Mesenchymal stem cell (in vitro differentiated cells and primary cell): ENCODE measurements around the gene PLXNA2.

Experiments used
- DNase-seq: peaks from one replicate; pipeline ENCODE4 v3.0.0-alpha.2; 2013
- H2AFZ ChIP-seq: one replicate; pipeline ENCODE4 v1.6.1; 2013; ENCODE audit warnings: low read depth, mild to moderate bottlenecking, control low read depth, inconsistent platforms, low read length, moderate library complexity
- H2AK5ac ChIP-seq: 2 replicates; pipeline ENCODE4 v1.6.1; 2013; ENCODE audit warnings: low read length, moderate library complexity, mild to moderate bottlenecking, inconsistent platforms; ENCODE audit not compliant: severe bottlenecking
- H2BK120ac ChIP-seq: one replicate; pipeline ENCODE4 v1.6.1; 2013; ENCODE audit warnings: low read depth, mild to moderate bottlenecking, inconsistent platforms, low read length, moderate library complexity
- H2BK12ac ChIP-seq, 2 experiments: one replicate each; pipeline ENCODE4 v1.6.1; 2013; ENCODE audit warnings: inconsistent platforms in 2 of 2, low read length in 2 of 2, mild to moderate bottlenecking in 2 of 2, moderate library complexity in 2 of 2, control low read depth in 1 of 2
- H2BK15ac ChIP-seq: one replicate; pipeline ENCODE4 v1.6.1; 2013; ENCODE audit warnings: mild to moderate bottlenecking, low read depth, inconsistent platforms; ENCODE audit not compliant: poor library complexity, severe bottlenecking
- H2BK5ac ChIP-seq: 2 replicates; pipeline ENCODE4 v1.6.1; 2013; ENCODE audit warnings: low read depth, mild to moderate bottlenecking, low read length, control low read depth, inconsistent platforms; ENCODE audit not compliant: poor library complexity, severe bottlenecking
- H3K14ac ChIP-seq, 2 experiments: one replicate each; pipeline ENCODE4 v1.6.1; 2013; ENCODE audit warnings: inconsistent platforms in 2 of 2, low read length in 2 of 2, control low read depth in 1 of 2, mild to moderate bottlenecking in 1 of 2, moderate library complexity in 1 of 2
- H3K18ac ChIP-seq, 2 experiments: one replicate each; pipeline ENCODE4 v1.6.1; 2013; ENCODE audit warnings: inconsistent platforms in 2 of 2, low read length in 2 of 2, control low read depth in 1 of 2, low read depth in 1 of 2, mild to moderate bottlenecking in 1 of 2
- H3K23ac ChIP-seq, 2 experiments: one replicate each; pipeline ENCODE4 v1.6.1; 2013; ENCODE audit warnings: inconsistent platforms in 2 of 2, low read length in 2 of 2, mild to moderate bottlenecking in 2 of 2, moderate library complexity in 2 of 2, control low read depth in 1 of 2
- H3K27ac ChIP-seq: 2 replicates; pipeline ENCODE4 v1.5.1; 2013; ENCODE audit warnings: mild to moderate bottlenecking, moderate library complexity, low read length, control low read depth, inconsistent platforms; ENCODE audit not compliant: poor library complexity, severe bottlenecking
- H3K27me3 ChIP-seq, 2 experiments: 2 replicates each; pipeline versions ENCODE4 v1.6.1 to v1.7.0; 2013; ENCODE audit warnings: low read length in 2 of 2, mild to moderate bottlenecking in 2 of 2, moderate library complexity in 2 of 2, control low read depth in 1 of 2, inconsistent platforms in 1 of 2; ENCODE audit not compliant: control insufficient read depth in 1 of 2, insufficient read depth in 1 of 2
- H3K36me3 ChIP-seq, 2 experiments: 2 replicates each; pipeline versions ENCODE4 v1.6.1 to v1.7.0; 2013; ENCODE audit warnings: low read length in 2 of 2, control low read depth in 1 of 2, inconsistent platforms in 1 of 2, low read depth in 1 of 2, mild to moderate bottlenecking in 1 of 2; ENCODE audit not compliant: insufficient read depth in 2 of 2, control insufficient read depth in 1 of 2
- H3K4ac ChIP-seq, 2 experiments: one replicate each; pipeline ENCODE4 v1.6.1; 2013; ENCODE audit warnings: inconsistent platforms in 2 of 2, low read length in 2 of 2, mild to moderate bottlenecking in 2 of 2, moderate library complexity in 2 of 2, control low read depth in 1 of 2, low read depth in 1 of 2
- H3K4me1 ChIP-seq: 2 replicates; pipeline ENCODE4 v1.6.1; 2013; ENCODE audit warnings: low read depth, low read length, control low read depth; ENCODE audit not compliant: control insufficient read depth, insufficient read depth
- H3K4me2 ChIP-seq: 2 replicates; pipeline ENCODE4 v1.6.1; 2013; ENCODE audit warnings: low read length, mild to moderate bottlenecking, inconsistent platforms; ENCODE audit not compliant: poor library complexity, severe bottlenecking
- H3K4me3 ChIP-seq, 2 experiments: 2 replicates each; pipeline versions ENCODE4 v1.5.1 to v1.7.0; 2013; ENCODE audit warnings: low read length in 2 of 2, mild to moderate bottlenecking in 2 of 2, control low read depth in 1 of 2, low read depth in 1 of 2; ENCODE audit not compliant: insufficient read depth in 1 of 2
- H3K79me1 ChIP-seq: replicated peaks from 2 replicates; pipeline ENCODE4 v1.6.1; 2013; ENCODE audit warnings: mild to moderate bottlenecking, control low read depth, low read length, inconsistent platforms; ENCODE audit not compliant: poor library complexity, severe bottlenecking
- H3K9ac ChIP-seq: 2 replicates; pipeline ENCODE4 v1.7.0; 2013; ENCODE audit warnings: mild to moderate bottlenecking, low read length, moderate library complexity
- H3K9me3 ChIP-seq: 2 replicates; pipeline ENCODE4 v1.7.0; 2013; ENCODE audit warnings: mild to moderate bottlenecking, low read length; ENCODE audit not compliant: control insufficient read depth
- H4K8ac ChIP-seq: one replicate; pipeline ENCODE4 v1.6.1; 2013; ENCODE audit warnings: inconsistent platforms, mild to moderate bottlenecking, low read length, moderate library complexity
- H4K91ac ChIP-seq: one replicate; pipeline ENCODE4 v1.6.1; 2013; ENCODE audit warnings: mild to moderate bottlenecking, low read length, inconsistent platforms
- WGBS: methylation state at CpG from one replicate; pipeline ENCODE4 v1.1.7; 2013; ENCODE audit warnings: mixed read lengths; 5-methylcytosine and 5-hydroxymethylcytosine counted together

Gene PLXNA2

DNA sequence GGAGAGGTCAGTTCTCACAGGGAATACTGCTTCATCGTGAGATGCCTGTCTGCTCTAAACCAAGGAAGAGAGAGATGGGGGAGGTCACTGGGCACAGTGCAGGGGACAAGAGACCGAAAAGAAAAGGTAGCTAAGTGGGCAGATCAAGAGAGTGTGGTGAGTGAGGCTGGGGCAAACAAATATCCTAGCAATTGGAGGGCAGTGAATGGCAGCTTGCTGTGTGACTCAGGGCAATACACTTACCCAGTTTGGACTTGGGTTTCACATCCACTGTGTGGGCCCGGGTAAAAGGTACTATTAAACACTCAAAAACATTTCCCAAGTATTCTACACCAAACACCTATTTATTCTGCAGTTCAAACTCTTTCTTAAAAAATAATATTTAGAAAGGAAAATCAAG is 10.2 kb downstream of the PLXNA2 start:
- Histone ChIP-seq H3K4me1 (peaks cover 43% of the 10 kb centered on the region), H3K4ac (peak overlapping the region in 1 of 2 experiments; percentile 29), H3K9me3 (no peaks in the 10 kb centered on the region), H3K4me2 (no peak overlapping the region), H2BK15ac (no peak overlapping the region), H3K18ac (peak overlapping the region in 1 of 2 experiments; percentile 68), H3K9ac (no peak overlapping the region), H3K14ac (no peak overlapping the region), H3K36me3 (no peaks in the 10 kb centered on the region), H4K8ac (peak overlapping the region; percentile 27), H4K91ac (peak overlapping the region; percentile 32), H2AFZ (no peak overlapping the region), H3K27ac (no peak overlapping the region), H3K79me1 (no peaks in the 10 kb centered on the region), H3K23ac (no peak overlapping the region), H2AK5ac (no peak overlapping the region), H2BK5ac (no peak overlapping the region), H3K27me3 (peaks cover 0 to 4% of the 10 kb centered on the region in 2 experiments), H3K4me3 (no peak overlapping the region), H2BK120ac (no peak overlapping the region), H2BK12ac (no peak overlapping the region)
- 55% methylated on average over 3 of the region's 3 CpGs for WGBS
- no peak for DNase-seq

DNA sequence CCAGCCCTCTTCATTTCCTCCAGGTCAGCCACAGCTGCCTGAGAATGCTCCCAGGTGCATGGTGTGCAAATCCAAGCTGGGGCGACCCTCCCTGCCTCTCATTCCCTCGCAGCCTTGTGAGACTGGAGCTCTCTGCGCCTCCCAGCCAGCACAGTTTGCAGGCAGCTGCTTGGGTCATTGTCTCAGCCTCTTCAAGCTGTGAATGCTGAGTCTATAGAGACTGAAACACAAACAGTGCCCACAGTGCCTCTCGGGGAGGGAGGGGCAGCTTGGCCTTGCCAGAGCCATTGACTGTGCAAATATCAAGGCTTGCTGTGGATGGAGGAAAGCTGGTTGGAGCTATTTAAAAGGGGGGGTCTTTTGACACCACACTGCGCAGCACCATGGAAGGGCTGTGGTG is 10.6 kb downstream of the PLXNA2 start:
- WGBS = 70% methylated on average over 5 of the region's 5 CpGs
- Histone ChIP-seq H3K9ac (no peak overlapping the region), H3K4me3 (no peak overlapping the region), H3K18ac (peak overlapping the region; percentile 68 to 77), H2BK15ac (no peak overlapping the region), H2AK5ac (no peak overlapping the region), H3K14ac (no peak overlapping the region), H4K91ac (peak overlapping the region; percentile 71), H3K27me3 (peaks cover 0 to 4% of the 10 kb centered on the region in 2 experiments), H2AFZ (no peak overlapping the region), H4K8ac (peak overlapping the region; percentile 27), H3K4me2 (no peak overlapping the region), H2BK5ac (no peak overlapping the region), H3K27ac (peak overlapping the region; percentile 5), H3K9me3 (no peaks in the 10 kb centered on the region), H2BK120ac (peak overlapping the region; percentile 22), H3K36me3 (no peaks in the 10 kb centered on the region), H3K4me1 (peaks cover 40% of the 10 kb centered on the region), H3K4ac (peak overlapping the region in 1 of 2 experiments; percentile 29), H3K79me1 (no peaks in the 10 kb centered on the region), H2BK12ac (no peak overlapping the region), H3K23ac (no peak overlapping the region)
- no peak for DNase-seq

DNA sequence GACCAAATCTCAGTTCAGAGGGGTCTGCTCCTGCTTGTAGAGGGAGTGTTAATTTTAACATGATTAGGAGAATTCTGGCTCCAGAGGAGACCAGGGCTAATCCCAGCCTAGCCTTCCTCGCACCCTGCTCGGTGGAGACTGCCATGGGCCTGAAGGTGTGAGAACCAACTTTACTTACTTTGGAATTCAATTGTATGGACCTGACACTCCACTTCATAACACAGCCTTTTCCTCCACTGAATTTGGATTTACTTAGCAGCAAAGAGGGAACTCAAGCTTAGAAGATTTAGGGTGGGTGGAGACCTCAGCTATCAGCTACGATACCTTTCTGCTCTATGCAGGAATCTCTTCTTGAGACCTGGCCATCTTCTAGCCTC is 11.5 kb downstream of the PLXNA2 start:
- H3K27me3 ChIP-seq = peaks cover 0 to 1% of the 10 kb centered on the region in 2 experiments
- H3K18ac ChIP-seq = peak overlapping the region in 1 of 2 experiments; percentile 52
- H3K4me3 ChIP-seq = no peak overlapping the region
- 85% methylated on average over 3 of the region's 3 CpGs for WGBS
- no peak overlapping the region for H2BK12ac ChIP-seq
- H2AFZ ChIP-seq = no peak overlapping the region
- H3K23ac ChIP-seq = no peak overlapping the region
- H3K36me3 ChIP-seq = no peaks in the 10 kb centered on the region
- peak overlapping the region; percentile 11 for H2BK120ac ChIP-seq
- no peak for DNase-seq
- H3K27ac ChIP-seq = peak overlapping the region; percentile 38
- H3K4me2 ChIP-seq = no peak overlapping the region
- no peak overlapping the region for H4K91ac ChIP-seq
- no peak overlapping the region for H3K9ac ChIP-seq
- H3K9me3 ChIP-seq = no peaks in the 10 kb centered on the region
- no peak overlapping the region for H2BK5ac ChIP-seq
- H3K79me1 ChIP-seq = no peaks in the 10 kb centered on the region
- peak overlapping the region; percentile 15 for H4K8ac ChIP-seq
- no peak overlapping the region for H2BK15ac ChIP-seq
- H3K4ac ChIP-seq = peak overlapping the region in 1 of 2 experiments; percentile 42
- H3K14ac ChIP-seq = no peak overlapping the region
- peaks cover 40% of the 10 kb centered on the region for H3K4me1 ChIP-seq
- H2AK5ac ChIP-seq = peak overlapping the region; percentile 41

DNA sequence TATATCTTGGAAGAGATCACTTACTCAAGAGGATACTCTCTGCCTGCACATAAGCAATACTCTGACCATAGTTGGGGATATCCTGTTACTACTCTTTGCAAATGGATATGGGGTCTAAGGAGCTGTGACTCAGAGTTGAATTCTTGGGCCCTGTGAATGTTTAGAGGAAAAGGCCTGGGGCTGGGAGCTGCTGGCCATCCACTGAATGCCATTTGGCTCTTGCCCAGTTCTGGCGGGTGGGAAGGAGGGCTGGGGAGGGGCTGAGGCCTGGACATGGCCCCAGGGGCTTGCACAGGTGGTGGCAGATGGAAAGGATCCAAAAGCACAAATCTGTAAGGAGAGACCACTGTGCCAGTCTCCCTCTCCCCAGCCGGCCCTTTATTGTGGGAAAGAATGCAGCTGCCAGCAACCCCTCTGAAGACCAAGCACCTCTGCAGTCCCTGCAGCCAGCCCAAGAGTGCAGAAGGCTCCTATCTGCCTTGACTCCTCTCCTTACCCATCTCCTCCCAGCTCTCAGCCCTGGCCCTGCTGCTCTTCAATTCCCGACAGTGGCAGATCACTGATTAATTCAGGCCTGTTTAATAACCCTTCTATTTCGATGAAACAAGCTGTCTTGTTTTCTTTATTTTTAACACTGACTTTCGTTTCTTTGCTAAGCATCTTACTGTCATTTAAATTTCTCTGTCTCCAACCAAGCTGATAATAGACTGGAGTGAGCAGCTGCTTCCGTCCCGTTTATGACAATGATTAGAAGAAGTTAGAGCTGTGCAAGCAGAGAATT is 12.1 kb downstream of the PLXNA2 start:
- Histone ChIP-seq H3K18ac (peak overlapping the region in 1 of 2 experiments; percentile 28), H2BK12ac (peak overlapping the region in 1 of 2 experiments; percentile 85), H3K79me1 (no peaks in the 10 kb centered on the region), H2AFZ (no peak overlapping the region), H3K23ac (no peak overlapping the region), H3K4me1 (peaks cover 40% of the 10 kb centered on the region), H3K9me3 (no peaks in the 10 kb centered on the region), H2BK15ac (no peak overlapping the region), H4K8ac (peak overlapping the region; percentile 52), H3K27ac (peak overlapping the region; percentile 74), H3K4me3 (no peak overlapping the region), H3K9ac (no peak overlapping the region), H2BK5ac (no peak overlapping the region), H2AK5ac (no peak overlapping the region), H3K4me2 (no peak overlapping the region), H3K4ac (peak overlapping the region in 1 of 2 experiments; percentile 37), H3K14ac (no peak overlapping the region), H4K91ac (peak overlapping the region; percentile 4), H3K27me3 (no peaks in the 10 kb centered on the region), H2BK120ac (no peak overlapping the region), H3K36me3 (no peaks in the 10 kb centered on the region)
- peak; percentile 86 for DNase-seq
- 32% methylated on average over 6 of the region's 7 CpGs for WGBS
